Stimulated activated CD8-positive, alpha-beta memory T cell treated with anti-CD3 and anti-CD28 coated beads, Interleukin-4, amount 100 ng/mL, for 1 hour (primary cell): ENCODE data around the gene XKR3.
"Not testable (repeated sequence)": the region's sequence is repeated elsewhere in the genome, so short reads cannot be mapped to it uniquely, and the experiment has no call there.

ENCODE experiments used
- DNase-seq, 2 donors: peaks; one replicate each; pipeline ENCODE4 v3.0.0-alpha.2; 2020; ENCODE audit warnings: low read depth in 2 of 2, low spot score in 1 of 2

XKR3 gene

DNA sequence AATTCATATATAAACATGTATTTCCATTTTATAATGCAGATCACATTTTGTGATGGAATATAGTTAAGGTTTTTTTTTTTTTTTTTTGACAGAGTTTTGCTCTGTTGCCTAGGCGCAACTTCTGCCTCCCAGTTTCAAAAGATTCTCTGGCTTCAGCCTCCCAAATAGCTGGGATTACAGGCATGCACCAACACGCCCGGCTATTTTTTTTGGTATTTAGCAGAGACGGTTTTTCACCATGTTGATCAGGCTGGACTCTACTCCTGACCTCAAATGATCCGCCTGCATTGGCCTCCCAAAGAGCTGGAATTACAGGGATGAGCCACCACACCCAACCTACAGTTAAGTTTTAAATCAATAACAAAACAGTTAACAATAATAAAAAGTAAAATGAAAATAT lies 18.8 kb downstream of the XKR3 start:
- no peak for DNase-seq

- no peak for DNase-seq
Measured at GRCh38 chr22:16804882-16805281, 20.3 kb downstream of the XKR3 start.

- no peak for DNase-seq
Measured at GRCh38 chr22:16803255-16803917, 21.8 kb downstream of the XKR3 start.

DNA sequence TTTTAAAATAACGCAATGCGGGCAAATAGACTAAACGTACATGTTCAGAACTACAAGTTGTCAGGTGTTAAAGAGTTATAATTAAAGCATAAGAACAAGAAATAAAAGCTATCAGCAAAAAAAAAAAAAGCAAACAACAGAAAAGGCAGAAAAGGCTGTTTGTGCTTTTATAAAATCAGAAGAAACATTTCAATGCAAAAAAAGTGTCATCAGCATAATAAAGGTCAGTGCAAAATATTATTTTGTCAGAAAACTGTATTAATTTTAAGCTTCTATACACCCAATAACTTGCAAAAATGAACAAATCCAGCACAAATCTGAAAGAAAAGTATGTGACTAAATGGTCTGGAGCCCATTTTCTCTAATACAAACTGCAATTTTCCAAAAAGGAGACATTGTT lies 23.6 kb downstream of the XKR3 start:
- DNase-seq = no peak

GRCh38 chr22:16801088-16801487 lies 24.1 kb downstream of the XKR3 start:
- DNase-seq = no peak

- DNase-seq = no peak
Measured at GRCh38 chr22:16800358-16800757, 24.9 kb downstream of the XKR3 start.

GRCh38 chr22:16795504-16795903 lies 29.7 kb downstream of the XKR3 start:
- DNase-seq = not testable (repeated sequence)

- DNase-seq = no peak
Measured at GRCh38 chr22:16793831-16794230, 31.4 kb downstream of the XKR3 start.

DNA sequence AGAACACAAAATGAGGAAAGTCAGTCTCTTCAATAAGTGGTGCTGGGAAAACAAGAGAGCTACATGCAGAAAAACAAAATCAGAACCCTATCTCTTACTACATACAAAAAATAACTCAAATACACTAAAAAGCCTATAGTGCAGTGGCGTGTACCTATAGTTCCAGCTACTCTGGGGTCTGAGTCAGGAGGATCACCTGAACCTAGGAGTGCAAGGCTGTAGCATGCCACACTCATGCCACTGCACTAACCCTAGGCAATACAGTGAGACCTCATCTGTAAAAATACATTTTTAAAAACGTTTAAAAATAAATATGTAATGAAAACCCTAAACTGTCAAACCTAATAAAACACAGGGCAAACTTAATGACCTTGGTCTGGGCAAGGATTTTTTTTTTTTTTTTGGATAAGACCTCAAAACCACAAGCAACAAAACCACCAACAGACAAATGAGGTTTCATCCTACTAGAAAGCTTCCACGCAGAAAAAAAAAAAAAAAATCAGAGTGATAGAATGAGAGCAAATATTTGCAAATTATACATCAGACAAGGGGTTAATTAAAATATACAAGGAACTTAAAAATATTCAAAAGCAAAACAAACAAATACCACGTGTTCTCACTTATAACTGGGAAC lies 35.2 kb downstream of the XKR3 start:
- DNase-seq = no peak

DNA sequence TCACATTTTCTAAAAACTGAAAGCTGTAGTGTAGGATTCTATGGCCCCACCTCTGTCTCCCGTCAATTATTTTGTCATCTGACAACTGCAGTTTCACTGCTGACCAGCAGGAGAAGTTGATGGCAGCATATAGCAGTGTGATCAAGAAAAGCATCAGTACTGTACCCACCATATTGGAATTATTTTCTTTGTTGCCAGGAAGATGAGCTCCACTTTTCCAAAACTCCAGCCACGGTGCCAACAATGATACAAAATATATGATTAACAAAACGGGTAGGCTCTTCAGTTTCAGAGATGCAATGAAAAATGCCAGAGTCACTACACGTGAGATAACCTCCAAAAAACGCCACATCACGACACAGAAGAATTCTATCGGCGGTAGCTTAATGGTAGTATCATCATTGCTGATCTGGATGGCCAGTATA lies 41.3 kb downstream of the XKR3 start:
- DNase-seq = no peak

- no peak for DNase-seq
Measured at GRCh38 chr22:16783453-16783852, 41.8 kb downstream of the XKR3 start.

DNA sequence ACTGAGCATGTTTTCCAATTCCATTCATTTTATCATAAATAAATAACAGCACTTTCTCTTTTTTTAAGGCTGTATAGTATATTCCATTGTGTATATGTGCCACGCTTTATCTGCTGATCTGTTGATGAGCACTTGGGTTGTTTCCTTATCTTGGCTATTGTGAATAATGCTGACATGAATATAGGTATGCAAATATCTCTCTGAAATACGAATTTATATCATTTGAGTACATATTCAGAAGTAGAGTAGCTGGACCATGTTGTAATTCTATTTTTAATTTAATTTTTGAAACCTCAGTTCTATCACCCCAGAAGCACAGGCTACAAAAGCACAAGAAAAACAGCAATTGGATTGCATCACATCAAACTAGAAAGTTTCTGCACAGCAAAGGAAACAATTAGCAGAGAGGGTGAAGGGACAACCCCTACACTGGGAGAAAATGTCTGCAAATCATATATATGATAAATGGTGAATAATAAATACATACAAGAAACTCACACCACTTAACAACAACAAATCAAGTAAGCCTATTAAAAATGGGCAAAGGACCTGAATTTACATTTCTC lies 43.4 kb downstream of the XKR3 start:
- DNase-seq = no peak

DNA sequence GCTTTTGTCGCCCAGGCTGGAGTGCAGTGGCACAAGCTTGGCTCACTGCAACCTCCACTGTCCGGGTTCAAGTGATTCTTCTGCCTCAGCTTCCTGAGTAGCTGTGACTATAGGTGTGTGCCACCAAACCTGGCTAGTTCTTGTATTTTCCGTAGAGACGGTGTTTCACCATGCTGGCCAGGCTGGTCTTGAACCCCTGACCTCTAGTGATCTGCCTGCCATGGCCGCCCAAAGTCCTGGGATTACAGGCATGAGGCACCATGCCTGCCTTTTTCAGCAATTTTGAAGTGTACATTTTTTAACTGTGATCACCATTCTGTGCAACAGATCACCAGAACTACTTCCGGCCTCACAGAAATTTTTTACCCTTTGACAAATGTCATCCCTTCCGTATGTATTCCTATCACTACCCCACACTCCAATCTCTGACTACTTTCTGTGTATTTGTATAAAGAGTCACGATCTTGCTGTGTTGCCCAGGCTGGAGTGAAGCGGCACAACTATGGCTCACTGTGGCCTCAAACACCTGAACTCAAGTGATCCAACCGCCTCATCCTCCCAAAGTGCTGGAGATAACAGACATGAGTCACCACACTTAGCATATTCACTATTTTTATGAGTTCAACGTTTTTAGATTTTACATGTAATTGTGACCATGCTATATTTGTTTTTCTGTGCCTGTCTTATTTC lies 44.0 kb downstream of the XKR3 start:
- no peak for DNase-seq

DNA sequence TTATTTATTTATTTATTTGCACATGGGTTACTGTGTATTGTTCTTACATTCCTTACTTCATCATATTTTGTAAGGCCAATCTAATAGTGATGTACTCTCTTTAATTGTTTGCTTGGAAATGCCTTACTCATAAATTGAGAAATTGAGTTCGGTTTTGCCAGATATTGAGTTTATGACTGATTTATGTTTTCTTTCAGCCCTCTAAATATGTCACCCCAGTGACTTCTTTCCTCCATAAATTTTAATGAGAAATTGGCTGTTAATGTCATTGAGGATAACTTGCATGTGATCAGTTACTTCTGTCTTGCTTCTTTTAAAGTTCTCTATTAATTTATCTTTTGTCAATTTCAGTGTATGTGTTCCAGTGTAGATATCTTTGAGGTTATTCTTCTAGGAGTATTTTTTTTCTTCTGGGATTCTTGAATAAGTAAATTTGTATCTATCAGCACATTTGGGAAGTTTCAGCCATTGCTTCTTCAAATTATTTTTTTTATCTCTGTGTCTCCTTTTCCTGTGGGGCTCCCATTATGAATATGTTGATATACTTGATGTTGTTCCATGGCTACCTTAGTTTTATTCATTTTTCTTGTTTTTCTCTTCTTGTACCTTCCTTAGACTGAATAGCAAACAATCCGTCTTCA lies 47.8 kb downstream of the XKR3 start:
- no peak for DNase-seq

- no peak for DNase-seq
Measured at GRCh38 chr22:16776080-16776479, 49.1 kb downstream of the XKR3 start.

GRCh38 chr22:16774911-16775500 lies 50.2 kb downstream of the XKR3 start:
- no peak for DNase-seq

GRCh38 chr22:16771569-16771968 lies 53.6 kb downstream of the XKR3 start:
- DNase-seq = not testable (repeated sequence)

DNA sequence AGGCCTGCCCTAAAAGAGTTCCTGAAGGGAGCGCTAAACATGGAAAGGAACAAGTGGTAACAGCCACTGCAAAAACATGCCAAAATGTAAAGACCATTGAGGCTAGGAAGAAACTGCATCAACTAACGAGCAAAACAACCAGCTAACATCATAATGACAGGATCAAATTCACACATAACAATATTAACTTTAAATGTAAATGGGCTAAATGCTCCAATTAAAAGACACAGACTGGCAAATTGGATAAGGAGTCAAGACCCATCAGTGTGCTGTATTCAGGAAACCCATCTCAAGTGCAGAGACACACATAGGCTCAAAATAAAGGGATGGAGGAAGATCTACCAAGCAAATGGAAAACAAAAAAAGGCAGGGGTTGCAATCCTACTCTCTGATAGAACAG lies 57.3 kb downstream of the XKR3 start:
- DNase-seq = not testable (repeated sequence)

DNA sequence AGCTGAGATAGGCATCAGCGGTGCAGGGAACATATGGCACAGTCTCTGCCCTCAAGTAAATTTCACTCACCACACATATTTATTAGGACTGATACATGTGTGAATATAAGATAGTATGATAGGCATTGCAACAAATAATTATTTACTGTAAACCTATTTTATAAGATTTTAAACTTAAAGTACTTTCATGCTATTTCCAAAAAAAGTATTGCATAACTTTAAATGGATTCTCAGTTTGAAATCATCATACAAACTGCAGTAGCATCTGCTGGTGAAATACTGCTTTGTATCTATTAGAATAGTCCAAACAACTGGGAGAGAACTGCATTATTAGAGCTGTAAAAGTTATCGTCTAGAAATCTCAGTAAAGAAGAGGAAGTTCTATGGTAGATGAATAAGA lies 63.0 kb downstream of the XKR3 start:
- DNase-seq = not testable (repeated sequence)

DNA sequence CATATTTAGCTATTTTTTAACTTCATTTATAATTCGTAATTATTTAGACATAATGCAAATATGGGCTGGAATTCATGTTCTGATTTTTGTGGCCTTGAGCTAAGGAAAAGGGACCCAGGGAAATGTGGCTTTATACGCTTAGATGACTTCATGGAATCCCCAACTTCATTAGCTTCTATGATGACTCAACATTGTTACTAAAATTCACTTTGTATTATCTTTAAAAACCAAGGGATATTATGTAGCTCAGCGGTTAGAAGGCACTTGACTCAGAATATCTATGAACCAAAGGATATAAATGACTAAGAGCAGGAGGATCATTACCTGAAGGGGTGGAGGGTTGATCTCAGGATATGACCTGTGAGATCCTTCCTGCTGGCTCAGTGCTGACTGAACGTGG lies 64.8 kb downstream of the XKR3 start:
- DNase-seq = not testable (repeated sequence)

DNA sequence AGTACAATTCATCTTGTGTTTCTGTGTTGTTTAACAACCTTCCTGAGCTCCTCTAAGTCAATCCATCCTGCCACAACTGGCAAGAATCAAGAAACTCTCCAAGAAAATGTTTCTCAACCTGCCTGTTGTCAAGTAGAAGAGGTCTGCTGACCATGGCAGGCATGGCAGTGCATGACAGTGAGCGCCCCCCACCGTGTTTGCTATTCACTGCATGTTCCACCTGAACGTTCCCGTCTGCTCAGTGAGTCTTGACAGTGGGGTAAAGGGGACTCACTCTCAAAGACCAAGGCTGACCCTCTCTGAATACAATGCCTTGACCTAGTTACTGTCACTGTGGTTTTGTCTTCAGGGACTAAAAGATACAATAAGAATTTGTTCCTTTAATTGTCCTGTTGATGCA lies 75.9 kb downstream of the XKR3 start:
- DNase-seq = not testable (repeated sequence)
